HepG2 (cell line): ENCODE measurements around the gene POU3F3. TPM values are rescaled to one million over a fixed set of nuclear protein-coding genes. Genes with fewer than 3 reads are reported as not detected.
A peak's percentile ranks its signal among the peaks of the same experiment; 100 is the strongest.

ENCODE experiments used
- ATAC-seq: fragments of 200-7000 bp; cut with Tn5 transposase; 3 replicates; pipeline ENCODE4 v1.9.1; 2020; ENCODE audit warnings: mild to moderate bottlenecking, moderate library complexity
- BruUV-seq: library from RNA; stranded (reverse); fragments of 400-500 nt; replicated peaks from 2 replicates; lab custom pipeline; 2021; lab: Mats Ljungman, UMichigan
- CTCF ChIA-PET: fragments of 300-600 bp; formaldehyde crosslinking; extraction: SDS; loops from one replicate; lab custom pipeline; 2021; ENCODE audit warnings: low total read pairs, inconsistent platforms, low intra/inter-chr PET ratio; lab: Yijun Ruan, JAX
- POLR2A ChIA-PET: fragments of 350-600 bp; sonication (Branson Sonifier 250); formaldehyde crosslinking; loops from one replicate; lab custom pipeline; 2020; ENCODE audit warnings: antibody characterized with exemption, inconsistent platforms; lab: Yijun Ruan, JAX
- DNase-seq: peaks from one replicate; pipeline ENCODE4 v3.0.0-alpha.2; 2015; ENCODE audit warnings: low spot score
- FAIRE-seq: peaks from 3 replicates; lab custom pipeline; 2011; peaks lifted over from hg19 to GRCh38; lab: Jason Lieb, UNC
- H2AFZ ChIP-seq: one replicate; pipeline ENCODE4 v1.6.1; 2011; ENCODE audit warnings: low read length, inconsistent platforms
- H3K27ac ChIP-seq: fragments of 300-600 bp; 3 replicates; pipeline ENCODE4 v1.8.0; 2011; ENCODE audit warnings: mixed run types, mild to moderate bottlenecking, mixed read lengths, low read length, inconsistent platforms; ENCODE audit not compliant: insufficient read depth; ENCODE audit errors: extremely low read length
- H3K27me3 ChIP-seq, 2 experiments: fragments of 200-600 bp in 1 of 2; 2 replicates in 1 of 2; 3 replicates in 1 of 2; pipeline versions ENCODE4 v1.6.0 to v1.8.0; 2011; ENCODE audit warnings: low read length in 2 of 2, mild to moderate bottlenecking in 2 of 2, moderate library complexity in 2 of 2, inconsistent platforms in 1 of 2; ENCODE audit not compliant: insufficient read depth in 2 of 2, control insufficient read depth in 1 of 2
- H3K36me3 ChIP-seq, 2 experiments: fragments of 200-600 bp in 1 of 2; replicated peaks in 1 of 2; 2 replicates in 1 of 2; 3 replicates in 1 of 2; pipeline versions ENCODE4 v1.5.1 to v1.8.0; 2011; ENCODE audit warnings: low read length in 2 of 2, inconsistent platforms in 1 of 2; ENCODE audit not compliant: insufficient read depth in 2 of 2, control insufficient read depth in 1 of 2
- H3K4me1 ChIP-seq: 2 replicates; pipeline ENCODE4 v1.5.1; 2012; ENCODE audit warnings: low read length, inconsistent platforms; ENCODE audit not compliant: insufficient read depth
- H3K4me2 ChIP-seq: 2 replicates; pipeline ENCODE4 v1.6.0; 2011; ENCODE audit warnings: low read depth, low read length, inconsistent platforms
- H3K4me3 ChIP-seq, 3 experiments: fragments of 200-600 bp in 1 of 3; sonication (generic), shearing (Covaris generic) in 1 of 3; replicated peaks in 1 of 3; 2 replicates each; pipeline ENCODE4 v1.5.1; 2011 to 2016; ENCODE audit warnings: low read length in 3 of 3, inconsistent platforms in 2 of 3, low read depth in 2 of 3, mild to moderate bottlenecking in 2 of 3, control low read depth in 1 of 3, mixed read lengths in 1 of 3; ENCODE audit not compliant: insufficient read depth in 1 of 3
- H3K79me2 ChIP-seq: one replicate; pipeline ENCODE4 v1.6.1; 2011; ENCODE audit warnings: low read length, inconsistent platforms; ENCODE audit not compliant: insufficient read depth
- H3K9ac ChIP-seq: 2 replicates; pipeline ENCODE4 v1.6.0; 2011; ENCODE audit warnings: mild to moderate bottlenecking, low read depth, low read length, inconsistent platforms; ENCODE audit not compliant: insufficient read depth
- H3K9me3 ChIP-seq: 2 replicates; pipeline ENCODE4 v1.5.1; 2012; ENCODE audit warnings: mild to moderate bottlenecking, low read length
- H4K20me1 ChIP-seq: 2 replicates; pipeline ENCODE4 v1.6.0; 2011; ENCODE audit warnings: inconsistent platforms, mild to moderate bottlenecking, low read length, moderate library complexity; ENCODE audit not compliant: insufficient read depth
- HNF1B ChIP-seq: sonication (generic); formaldehyde crosslinking; IDR thresholded peaks from 2 replicates; pipeline ENCODE4 v1.5.1; 2020; ENCODE audit warnings: mild to moderate bottlenecking, moderate library complexity, missing genetic modification reagents
- TCF7 ChIP-seq: sonication (generic); IDR thresholded peaks from 2 replicates; pipeline ENCODE4 v1.6.1; 2016; ENCODE audit warnings: antibody characterized with exemption, low read depth
- ZNF431 ChIP-seq: sonication (generic); formaldehyde crosslinking; IDR thresholded peaks from 2 replicates; pipeline ENCODE4 v1.9.0; 2022; ENCODE audit warnings: missing genetic modification reagents, low read depth, mild to moderate bottlenecking, borderline replicate concordance
- ZNF598 ChIP-seq: sonication (generic); formaldehyde crosslinking; IDR thresholded peaks from 2 replicates; pipeline ENCODE4 v1.5.1; 2020; ENCODE audit warnings: mild to moderate bottlenecking, missing genetic modification reagents, borderline replicate concordance
- ZNF616 ChIP-seq: sonication (generic); formaldehyde crosslinking; IDR thresholded peaks from 2 replicates; pipeline ENCODE4 v1.5.0; 2020; ENCODE audit warnings: low read depth, mild to moderate bottlenecking, missing genetic modification reagents
- ZNF678 ChIP-seq: sonication (generic); formaldehyde crosslinking; IDR thresholded peaks from 2 replicates; pipeline ENCODE4 v1.4.0; 2020; ENCODE audit warnings: mild to moderate bottlenecking, missing genetic modification reagents
- ZNF879 ChIP-seq: sonication (generic); formaldehyde crosslinking; IDR thresholded peaks from 2 replicates; pipeline ENCODE4 v1.8.1; 2023; ENCODE audit warnings: missing genetic modification reagents
- WGBS: methylation state at CpG from one replicate; pipeline ENCODE4 v1.1.6; 2017; ENCODE audit warnings: low lambda C conversion rate; 5-methylcytosine and 5-hydroxymethylcytosine counted together
- in situ Hi-C: cut with HindIII; loops from 2 replicates; pipeline ENCODE4 v1.10.0; 2017; ENCODE audit warnings: low pct_unique_long_range_greater_than_20kb; ENCODE audit not compliant: extremely low pct_ligation_motif_present
- intact Hi-C: fragments of 100-400 bp; cut with micrococcal nuclease; formaldehyde crosslinking; loops from one replicate; pipeline ENCODE4 v1.10.0; 2022; ENCODE audit not compliant: unreplicated experiment
- polyA plus RNA-seq, 8 experiments: library from polyadenylated mRNA; depleted of rRNA in 3 of 8; stranded (reverse) in 7 of 8; unstranded in 1 of 8; fragments of >200 nt; fragmentation: Illumina TruSeq in 4 of 8; extraction: Trizol in 4 of 8; gene quantifications; 2 replicates each; pipeline versions ENCODE4 v1.2.1 to v1.2.3, GENCODE V29; 2011 to 2016; ENCODE audit warnings: low read depth in 4 of 8, missing spikeins in 1 of 8, mixed read lengths in 1 of 8; ENCODE audit not compliant: insufficient read depth in 1 of 8
- total RNA-seq, 5 experiments: library from RNA; depleted of rRNA; stranded (reverse); fragments of >200 nt; fragmentation: Illumina TruSeq; extraction: Trizol; gene quantifications; 2 replicates each; pipeline ENCODE4 v1.2.3, GENCODE V29; 2016; ENCODE audit warnings: low read depth in 1 of 5
- TF ChIP-seq, protein P1 (sequence below): sonication (generic); formaldehyde crosslinking; IDR thresholded peaks from 2 replicates; pipeline ENCODE4 v1.8.1; 2022; ENCODE audit warnings: low read depth, mild to moderate bottlenecking, missing genetic modification reagents

The POU3F3 gene
- total and polyA plus RNA-seq, 2 of the 13 experiments (the other 11 are each of a cell fraction or from before 2014, with no cell fraction given) = not detected

- TF ChIP-seq HNF1B = 0 out of 2 replicates have a peak, but pooled peaks have one; percentile 15
- no peak for TF ChIP-seq ZNF678
- no peak for TF ChIP-seq ZNF598 (CRISPR knock-in tag)
- TF ChIP-seq, protein P1, sequence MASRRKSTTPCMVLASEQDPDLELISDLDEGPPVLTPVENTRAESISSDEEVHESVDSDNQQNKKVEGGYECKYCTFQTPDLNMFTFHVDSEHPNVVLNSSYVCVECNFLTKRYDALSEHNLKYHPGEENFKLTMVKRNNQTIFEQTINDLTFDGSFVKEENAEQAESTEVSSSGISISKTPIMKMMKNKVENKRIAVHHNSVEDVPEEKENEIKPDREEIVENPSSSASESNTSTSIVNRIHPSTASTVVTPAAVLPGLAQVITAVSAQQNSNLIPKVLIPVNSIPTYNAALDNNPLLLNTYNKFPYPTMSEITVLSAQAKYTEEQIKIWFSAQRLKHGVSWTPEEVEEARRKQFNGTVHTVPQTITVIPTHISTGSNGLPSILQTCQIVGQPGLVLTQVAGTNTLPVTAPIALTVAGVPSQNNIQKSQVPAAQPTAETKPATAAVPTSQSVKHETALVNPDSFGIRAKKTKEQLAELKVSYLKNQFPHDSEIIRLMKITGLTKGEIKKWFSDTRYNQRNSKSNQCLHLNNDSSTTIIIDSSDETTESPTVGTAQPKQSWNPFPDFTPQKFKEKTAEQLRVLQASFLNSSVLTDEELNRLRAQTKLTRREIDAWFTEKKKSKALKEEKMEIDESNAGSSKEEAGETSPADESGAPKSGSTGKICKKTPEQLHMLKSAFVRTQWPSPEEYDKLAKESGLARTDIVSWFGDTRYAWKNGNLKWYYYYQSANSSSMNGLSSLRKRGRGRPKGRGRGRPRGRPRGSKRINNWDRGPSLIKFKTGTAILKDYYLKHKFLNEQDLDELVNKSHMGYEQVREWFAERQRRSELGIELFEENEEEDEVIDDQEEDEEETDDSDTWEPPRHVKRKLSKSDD (CRISPR knock-in tag) = no peak
- TF ChIP-seq ZNF879 (CRISPR knock-in tag) = no peak
- 0 out of 2 replicates have a peak, but pooled peaks have one; percentile 12 for TF ChIP-seq ZNF431
- TF ChIP-seq ZNF616 (CRISPR knock-in tag) = no peak
Measured at GRCh38 chr2:104873689-104874054, 19.8 kb downstream of the POU3F3 start (continued).

DNA sequence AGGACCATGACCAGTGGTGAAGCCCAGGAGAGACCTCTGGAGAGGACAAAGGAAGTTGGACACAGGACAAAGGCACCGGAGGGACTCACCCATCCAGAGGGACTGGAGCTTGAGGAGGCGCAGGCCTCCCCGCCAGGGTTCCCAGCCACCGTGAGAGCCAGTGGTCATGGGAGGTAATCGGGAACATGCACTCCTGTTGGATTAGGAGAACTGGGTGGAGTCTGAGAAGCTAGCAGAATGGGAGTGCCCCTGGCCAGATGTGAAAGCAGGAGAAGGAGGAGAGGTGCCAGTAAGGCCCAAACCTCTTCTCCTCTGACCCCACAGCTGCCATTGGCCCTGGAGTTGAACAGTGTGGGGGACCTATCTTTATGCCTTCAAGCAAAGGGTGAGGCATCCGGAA is 20.3 kb downstream of the POU3F3 start:
- ChIA-PET CTCF (interaction anchor here (1.7 to 2.1 kb wide), 2 partner anchors 915 to 1713 kb away, joined by 7 to 11 read pairs; no protein-coding TSS in a partner anchor), POLR2A (no interaction called here)
- BruUV-seq = no TSS peak
- ATAC-seq (no peak), FAIRE-seq (no peak), DNase-seq (no peak)
- H3K4me3 ChIP-seq = no peak overlapping the region
- no peaks in the 10 kb centered on the region for H4K20me1 ChIP-seq
- H2AFZ ChIP-seq = no peak overlapping the region
- H3K9me3 ChIP-seq = no peaks in the 10 kb centered on the region
- 24% methylated on average over 6 of the region's 6 CpGs for WGBS
- in situ Hi-C loops (no loop called here), intact Hi-C loops (no loop called here)
- no peak overlapping the region for H3K9ac ChIP-seq
- H3K27ac ChIP-seq = no peak overlapping the region
- no peak for TF ChIP-seq TCF7
- H3K79me2 ChIP-seq = no peaks in the 10 kb centered on the region
- H3K4me1 ChIP-seq = peaks cover 7% of the 10 kb centered on the region; the same call in 1 of the 2 replicates
- H3K4me2 ChIP-seq = no peak overlapping the region
- H3K27me3 ChIP-seq = peaks cover 9 to 62% of the 10 kb centered on the region in 2 experiments
- H3K36me3 ChIP-seq = no peaks in the 10 kb centered on the region
